HUDEP-2 (cell line): ENCODE results near the gene ZNF568.

Source experiments
- DNase-seq, 76 experiments: peaks; one replicate each; lab custom pipeline; 2025; ENCODE audit not compliant: unreplicated experiment in 76 of 76; lab: John Stamatoyannopoulos, UW

The ZNF568 gene

DNA sequence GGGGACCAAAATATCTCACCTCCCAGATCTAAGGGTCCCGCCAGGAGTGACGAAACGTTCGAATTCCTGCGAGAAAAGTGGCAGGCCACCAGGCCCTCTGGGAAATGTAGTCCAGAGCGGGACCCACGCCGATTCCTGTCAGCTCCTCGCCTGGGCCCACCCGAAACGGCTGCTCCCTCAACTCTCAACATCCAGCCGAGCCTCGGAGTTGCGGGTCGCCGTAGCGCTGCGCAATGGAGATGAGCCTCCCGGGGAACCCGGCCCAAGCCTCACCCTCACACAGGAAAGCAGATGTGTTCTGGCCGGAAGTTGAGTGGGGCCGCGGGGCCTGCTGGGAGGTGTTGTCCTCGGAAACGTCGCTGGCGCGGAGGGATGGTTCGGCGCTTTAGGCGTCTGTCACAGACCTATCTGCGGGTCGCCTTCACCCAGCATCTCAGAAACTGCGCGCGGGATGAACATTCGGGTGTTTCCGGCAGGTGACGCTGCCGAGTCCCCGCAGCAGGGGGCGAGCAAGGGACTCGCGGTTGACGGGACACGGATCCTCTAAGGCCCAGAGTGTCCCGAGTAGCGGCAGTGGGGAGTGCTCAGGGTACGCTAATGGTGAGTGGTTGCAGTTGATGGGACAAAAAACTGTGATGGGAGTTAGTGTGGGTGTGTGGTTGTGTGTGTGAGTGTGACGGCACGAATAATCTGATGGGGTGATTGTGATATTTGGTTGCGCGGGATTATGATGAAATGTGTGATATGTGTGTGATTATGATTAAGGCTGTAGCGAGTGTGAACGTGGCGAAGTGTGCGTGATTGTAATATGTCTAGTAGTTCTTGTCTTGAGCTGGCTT, at the start of gene ZNF568, which contains the start of gene ZNF829:
Gene ZNF568, plus strand, starts transcription at position 341 of the 839 bp plus-strand sequence. CDS start 6,439 bp downstream, outside the sequence.
Gene ZNF829, minus strand, starts transcription at position 300 of the 839 bp plus-strand sequence. CDS start 1,124 bp downstream, outside the sequence.
- DNase-seq: peak in 66 of 76 experiments; percentile 18 to 97 (median 84)

DNA sequence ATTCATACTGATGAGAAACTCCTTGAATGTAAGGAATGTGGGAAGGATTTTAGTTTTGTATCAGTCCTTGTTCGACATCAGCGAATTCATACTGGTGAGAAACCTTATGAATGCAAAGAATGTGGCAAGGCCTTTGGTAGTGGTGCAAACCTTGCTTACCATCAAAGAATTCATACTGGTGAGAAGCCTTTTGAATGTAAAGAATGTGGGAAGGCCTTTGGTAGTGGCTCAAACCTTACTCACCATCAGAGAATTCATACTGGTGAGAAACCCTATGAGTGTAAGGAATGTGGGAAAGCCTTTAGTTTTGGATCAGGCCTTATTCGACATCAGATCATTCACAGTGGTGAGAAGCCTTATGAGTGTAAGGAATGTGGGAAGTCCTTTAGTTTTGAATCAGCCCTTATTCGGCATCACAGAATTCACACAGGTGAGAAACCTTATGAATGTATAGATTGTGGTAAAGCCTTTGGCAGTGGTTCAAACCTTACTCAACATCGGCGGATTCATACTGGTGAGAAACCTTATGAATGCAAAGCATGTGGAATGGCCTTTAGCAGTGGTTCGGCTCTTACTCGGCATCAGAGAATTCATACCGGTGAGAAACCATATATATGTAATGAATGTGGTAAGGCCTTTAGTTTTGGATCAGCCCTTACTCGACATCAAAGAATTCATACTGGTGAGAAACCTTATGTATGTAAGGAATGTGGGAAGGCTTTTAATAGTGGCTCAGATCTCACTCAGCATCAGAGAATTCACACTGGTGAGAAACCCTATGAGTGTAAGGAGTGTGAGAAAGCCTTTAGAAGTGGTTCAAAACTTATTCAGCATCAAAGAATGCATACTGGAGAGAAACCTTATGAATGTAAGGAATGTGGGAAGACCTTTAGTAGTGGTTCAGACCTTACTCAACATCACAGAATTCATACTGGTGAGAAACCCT, 38.9 kb upstream of the ZNF568 start:
- no peak for DNase-seq

DNA sequence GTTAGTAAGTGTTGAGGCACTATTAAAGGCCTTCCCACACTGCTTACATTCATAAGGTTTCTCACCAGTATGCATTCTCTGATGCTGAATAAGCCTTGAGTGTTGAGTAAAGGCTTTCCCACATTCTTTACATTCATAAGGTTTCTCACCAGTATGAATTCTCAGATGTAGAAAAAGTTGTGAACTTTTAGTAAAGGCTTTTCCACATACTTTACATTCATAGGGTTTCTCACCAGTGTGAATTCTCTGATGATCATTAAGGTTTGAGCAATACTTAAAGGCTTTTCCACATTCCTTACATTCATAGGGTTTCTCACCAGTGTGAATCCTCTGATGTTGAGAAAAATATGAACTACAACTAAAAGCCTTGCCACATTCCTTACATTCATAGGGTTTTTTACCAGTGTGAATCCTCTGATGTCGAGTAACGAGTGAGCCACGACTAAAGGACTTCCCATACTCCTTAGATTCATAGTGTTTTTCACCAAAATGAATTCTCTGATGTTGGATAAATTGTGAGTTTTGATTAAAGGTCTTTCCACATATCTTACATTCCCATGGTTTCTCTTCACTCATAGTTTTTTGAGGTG, 24.3 kb upstream of the ZNF568 start:
- no peak for DNase-seq

DNA sequence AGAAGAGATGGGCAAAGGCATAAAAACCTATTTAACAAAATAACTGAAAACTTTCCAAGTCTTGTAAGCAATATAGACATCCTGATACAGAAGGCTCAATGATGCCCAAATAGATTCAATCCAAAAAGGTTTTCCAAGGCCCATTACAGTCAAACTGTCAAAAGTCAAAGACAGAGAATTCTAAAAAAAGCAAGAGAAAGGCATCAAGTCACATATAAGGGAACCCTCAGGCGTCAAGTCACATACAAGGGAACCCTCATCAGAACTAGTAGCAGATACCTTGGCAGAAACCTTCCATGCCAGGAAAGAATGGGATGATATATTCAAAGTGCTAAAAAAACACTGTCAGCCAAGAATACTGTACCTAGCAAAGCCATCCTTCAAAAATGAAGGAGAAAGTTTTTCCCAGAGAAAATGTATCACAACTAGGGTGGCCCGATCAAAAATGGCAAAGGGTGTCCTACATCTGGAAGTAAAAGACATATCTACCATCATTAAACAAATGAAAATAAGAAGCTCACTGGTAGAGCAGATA, 21.2 kb upstream of the ZNF568 start:
- no peak for DNase-seq

DNA sequence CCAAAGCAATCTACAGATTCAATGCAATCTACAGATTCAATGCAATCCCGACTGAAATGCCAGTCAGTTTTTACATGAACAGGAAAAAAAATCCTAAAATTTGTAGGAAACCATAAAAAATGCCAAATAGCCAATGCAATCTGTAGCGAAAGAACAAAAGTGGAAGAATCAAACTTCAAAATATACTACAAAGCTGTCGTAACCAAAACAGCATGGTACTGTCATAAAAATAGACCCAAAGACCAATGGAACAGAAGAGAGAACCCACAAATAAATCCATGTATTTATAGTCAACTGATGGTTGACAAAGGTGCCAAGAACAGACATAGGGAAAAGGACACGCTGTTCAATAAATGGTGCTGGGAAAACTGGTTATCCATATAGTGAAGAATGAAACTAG, 17.7 kb upstream of the ZNF568 start:
- no peak for DNase-seq

DNA sequence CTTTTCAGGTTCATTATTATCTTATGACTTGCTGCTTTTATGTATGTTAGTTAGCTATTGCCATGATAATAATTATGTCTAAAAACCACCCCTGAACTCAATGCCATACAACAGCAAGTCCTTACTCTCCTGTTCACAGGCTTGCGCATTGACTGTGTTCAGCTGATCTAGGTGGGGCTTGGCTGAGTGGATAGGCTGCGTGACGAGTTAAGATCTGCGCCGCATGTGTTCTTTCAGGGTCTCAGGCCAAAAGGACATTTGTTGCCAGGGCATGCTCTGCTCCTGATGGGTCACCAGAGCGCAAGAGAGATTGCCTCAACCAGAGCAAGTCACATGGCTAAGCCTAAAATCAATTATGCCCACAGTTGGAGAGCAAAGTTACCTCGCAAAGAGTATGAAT, 859 bp downstream of the ZNF568 start:
- DNase-seq: peak in 4 of 76 experiments; percentile 4 to 33 (median 9)

DNA sequence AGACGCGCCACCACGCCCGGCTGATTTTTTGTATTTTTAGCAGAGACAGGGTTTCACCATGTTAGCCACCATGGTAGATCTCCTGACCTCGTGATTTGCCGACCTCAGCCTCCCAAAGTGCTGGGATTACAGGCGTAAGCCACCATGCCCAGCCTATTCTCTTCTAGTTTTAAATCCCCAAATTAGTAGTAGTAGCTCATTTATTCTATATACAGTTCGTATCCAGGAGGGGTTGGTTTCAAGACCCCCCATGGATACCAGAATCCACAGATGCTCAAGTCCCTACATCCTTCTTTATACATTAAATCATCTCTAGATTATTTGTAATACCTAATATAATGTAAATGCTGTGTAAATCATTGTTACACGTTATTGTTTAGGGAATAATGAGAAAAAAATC, 2.0 kb downstream of the ZNF568 start:
- DNase-seq: no peak

DNA sequence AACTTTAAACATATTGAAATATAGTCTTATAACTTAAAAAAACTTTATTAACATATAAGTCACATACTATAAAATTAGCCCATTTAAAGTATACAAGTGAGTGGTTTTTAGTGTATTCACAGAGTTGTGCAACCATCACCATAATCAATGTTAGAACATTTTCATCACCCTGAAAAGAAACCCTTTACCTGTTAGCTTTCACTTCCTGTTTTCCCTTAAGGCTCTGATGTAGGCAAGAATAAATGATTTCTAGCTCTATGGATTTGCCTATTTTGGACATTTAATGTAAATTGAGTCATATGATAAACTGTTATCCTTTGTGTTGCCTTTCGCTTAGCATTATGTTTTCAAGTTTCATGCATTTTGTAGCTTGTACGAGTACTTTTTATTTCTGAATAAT, 15.6 kb downstream of the ZNF568 start:
- no peak for DNase-seq

DNA sequence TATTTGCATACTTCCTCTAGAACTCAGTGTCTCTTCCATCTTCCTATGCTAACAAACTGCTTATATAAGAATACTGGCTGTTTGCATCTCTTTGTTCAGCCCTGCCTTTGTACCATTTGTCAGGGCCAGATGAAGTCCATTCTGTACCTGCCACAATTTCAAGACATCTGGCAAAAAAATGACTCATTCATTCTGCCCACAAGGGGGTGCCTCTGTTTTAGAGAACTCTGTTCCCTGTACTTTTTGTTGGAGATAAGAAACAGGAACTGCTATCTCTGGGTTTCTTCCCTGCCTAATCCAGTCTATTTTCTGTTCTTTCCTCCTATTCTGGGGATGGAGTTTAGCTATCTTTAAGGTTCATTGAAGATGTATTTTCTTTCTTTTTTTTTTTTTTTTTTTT, 23.0 kb downstream of the ZNF568 start:
- DNase-seq: peak in 2 of 76 experiments; percentile 3 to 6

DNA sequence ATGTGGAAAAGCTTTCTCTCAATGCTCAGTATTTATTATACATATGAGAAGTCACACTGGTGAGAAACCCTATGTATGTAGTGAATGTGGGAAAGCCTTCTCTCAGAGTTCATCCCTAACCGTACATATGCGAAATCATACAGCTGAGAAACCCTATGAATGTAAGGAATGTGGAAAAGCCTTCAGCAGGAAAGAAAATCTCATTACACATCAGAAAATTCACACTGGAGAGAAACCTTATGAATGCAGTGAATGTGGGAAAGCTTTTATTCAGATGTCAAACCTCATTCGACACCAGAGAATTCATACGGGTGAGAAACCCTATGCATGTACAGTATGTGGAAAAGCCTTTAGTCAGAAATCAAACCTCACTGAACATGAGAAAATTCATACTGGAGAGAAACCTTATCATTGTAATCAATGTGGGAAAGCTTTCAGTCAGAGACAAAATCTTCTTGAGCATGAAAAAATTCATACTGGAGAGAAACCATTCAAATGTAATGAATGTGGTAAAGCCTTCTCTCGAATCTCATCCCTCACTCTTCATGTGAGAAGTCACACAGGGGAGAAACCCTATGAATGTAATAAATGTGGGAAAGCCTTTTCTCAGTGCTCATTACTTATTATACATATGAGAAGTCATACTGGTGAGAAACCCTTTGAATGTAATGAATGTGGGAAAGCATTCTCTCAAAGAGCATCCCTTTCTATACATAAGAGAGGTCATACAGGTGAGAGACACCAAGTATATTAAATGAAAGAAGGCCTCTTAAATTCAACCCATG, 34.4 kb downstream of the ZNF568 start:
- DNase-seq: no peak

DNA sequence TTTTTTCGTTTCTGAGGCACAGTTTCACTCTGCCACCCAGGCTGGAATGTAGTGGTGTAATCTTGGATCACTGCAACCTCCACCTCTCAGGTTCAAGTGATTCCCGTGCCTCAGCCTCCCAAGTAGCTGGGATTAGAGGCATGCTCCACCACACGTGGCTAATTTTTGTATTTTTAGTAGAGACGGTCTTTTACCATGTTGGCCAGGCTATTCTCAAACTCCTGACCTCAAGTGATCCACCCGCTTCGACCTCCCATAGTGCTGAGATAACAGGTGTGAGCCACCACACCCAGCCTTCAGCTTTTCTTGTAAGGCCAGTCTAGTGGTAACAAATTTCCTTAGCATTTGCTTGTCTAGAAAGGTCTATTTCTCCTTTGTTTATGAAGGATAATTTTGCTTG, 46.2 kb downstream of the ZNF568 start:
- DNase-seq: no peak

DNA sequence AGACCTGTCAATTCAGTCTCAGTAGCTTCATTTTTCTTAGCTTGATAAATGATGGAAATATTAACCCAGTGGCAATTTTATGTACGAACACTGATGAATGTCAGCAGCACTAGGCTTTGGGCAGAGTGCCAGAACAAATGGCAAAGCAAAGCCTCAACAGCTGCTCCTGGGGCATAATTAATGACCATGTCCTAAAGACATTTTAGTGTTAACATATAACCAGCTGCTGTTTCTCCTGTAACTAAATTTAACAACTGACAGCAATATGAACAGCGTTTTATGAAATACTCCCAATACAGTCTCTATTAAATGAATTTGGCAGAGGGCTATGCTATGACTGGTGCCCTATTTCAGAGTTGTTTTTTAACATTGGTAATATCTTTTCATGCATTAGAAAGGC, 47.1 kb downstream of the ZNF568 start:
- DNase-seq: no peak

DNA sequence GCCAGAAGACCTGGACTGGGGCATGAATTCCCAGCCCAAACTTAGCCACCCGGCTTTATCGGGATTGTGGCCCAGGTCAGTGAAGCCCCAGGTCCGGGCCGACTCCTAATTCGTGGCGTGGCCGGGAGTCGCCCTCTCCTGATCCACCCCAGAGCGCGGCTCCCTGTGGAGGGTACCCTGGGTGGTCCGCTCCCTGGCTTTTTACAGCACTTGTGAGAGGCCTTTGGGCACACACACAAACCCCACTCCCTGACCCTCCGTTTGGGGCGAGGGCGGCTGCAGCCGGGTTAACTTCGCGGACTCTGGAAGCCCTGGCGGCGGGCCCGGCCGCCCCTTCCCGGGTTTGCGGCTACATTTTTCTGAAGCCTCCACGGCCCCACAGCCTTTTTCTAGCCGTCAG, 56.4 kb downstream of the ZNF568 start:
- DNase-seq: no peak

DNA sequence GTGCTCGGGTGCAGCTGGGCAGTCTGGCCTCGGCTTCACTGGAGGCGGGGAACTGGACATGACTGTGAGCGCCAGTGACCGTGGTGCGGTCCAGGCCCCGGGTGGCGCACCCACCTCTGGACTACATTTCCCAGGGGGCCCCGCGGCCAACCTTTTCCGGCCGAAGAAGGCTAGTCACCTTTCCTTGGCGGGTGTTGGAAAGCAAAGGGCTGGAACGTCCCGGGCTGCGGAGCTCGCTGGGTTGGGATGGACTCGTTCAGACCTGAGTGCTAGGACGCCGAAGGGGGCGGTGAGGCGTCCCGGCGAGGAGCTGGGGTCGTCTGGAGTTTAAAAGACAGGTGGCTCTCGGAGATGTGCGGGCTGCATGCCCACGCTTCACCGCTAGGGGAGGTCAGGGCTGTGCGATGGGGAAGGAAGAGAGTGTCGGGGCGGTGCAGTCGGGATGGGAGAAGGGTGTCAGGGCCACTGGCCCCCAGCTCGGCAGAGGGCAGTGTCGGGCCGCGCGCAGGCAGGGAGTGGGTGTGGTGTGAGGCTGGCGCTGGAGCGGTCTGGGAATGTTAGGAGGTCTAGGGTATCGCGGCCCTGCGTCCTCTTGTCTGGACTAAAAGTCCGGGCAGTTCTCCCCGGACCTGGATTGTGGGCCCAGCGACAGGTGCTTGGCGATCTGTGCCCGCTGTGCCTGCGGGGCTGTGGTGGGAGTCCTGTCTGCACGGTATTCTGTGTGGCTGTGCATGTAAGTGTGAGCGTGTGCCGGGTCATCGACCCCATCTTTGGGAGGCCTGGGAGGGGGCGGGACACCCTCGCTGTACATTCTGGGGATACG, 57.1 kb downstream of the ZNF568 start:
- peak in 27 of 76 experiments; percentile 1 to 53 (median 19) for DNase-seq

DNA sequence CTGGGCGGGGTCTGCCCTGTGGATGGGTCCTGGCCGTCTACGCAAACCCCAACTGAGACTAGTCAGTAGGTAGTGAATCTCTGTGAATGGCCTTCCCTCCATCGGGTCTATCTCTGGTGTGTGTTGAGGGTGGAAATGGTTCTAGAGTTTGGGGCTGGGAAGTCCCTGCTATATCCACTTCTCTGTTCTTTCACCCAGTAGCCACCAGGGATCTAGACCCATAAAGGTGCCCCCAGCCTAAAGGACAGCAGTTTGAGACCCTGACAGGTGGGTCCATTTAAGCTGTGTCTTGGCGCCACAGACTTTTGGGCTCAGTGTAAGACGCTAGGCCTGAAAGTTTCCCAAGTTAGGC, 57.7 kb downstream of the ZNF568 start:
- peak in 1 of 76 experiments; percentile 11 for DNase-seq

DNA sequence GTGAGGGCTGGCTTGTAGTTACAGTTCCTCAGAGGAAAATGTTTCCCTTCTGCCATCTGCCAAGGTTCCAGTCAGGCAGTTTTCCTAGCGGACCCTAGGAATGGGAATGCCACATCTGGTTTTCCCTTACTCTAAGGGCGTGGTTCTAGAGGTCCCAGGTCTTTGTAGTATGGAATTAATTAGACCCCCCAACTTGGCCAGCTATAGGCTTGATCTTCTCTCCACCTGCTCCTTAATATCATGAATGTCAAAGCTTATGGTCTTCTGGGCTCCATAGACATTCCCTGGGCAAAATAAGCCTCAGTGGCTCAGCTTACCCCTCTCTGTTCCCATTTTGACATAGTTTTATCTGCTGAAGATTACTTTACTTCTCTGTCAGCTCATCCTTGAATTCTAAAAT, 70.0 kb downstream of the ZNF568 start:
- DNase-seq: no peak

DNA sequence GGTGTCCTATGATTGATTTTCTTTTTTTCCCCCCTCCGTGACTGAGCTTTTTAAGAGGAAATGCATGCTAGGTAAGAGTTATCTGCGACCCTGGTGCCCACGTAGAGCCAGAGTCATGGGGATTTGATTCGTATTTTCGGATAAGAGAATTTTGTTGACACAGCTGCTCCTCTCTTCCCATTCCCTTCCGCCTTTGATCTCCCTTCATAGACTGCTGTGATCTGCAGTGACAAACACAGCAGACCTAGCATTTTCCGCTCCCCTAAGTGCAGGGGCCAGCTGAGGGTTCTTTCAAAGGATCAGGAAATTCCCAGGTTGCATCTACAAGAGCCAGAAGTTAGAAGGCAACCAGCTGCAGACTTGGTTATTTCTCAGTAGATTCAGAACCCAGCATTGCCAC, 70.5 kb downstream of the ZNF568 start:
- DNase-seq: no peak

DNA sequence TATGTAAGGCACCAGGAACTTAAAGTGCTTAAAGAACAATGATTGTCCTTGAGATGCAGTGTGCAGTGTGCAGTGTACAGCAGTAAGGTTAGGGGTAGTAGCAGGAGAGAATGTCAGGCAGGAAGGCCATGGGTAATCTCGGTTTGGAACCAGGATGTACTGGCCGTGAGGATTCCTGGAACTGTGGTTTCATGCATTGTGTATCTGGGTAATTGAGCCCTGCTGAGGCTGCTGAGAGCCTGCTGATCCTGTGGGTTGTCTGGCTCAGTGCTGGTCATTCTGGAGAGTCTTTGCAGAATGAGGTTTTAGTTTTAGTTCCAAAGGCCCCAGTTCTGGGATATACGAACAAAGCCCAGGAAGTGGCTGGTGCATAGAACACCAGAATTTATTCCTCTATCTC, 71.0 kb downstream of the ZNF568 start:
- DNase-seq: no peak

DNA sequence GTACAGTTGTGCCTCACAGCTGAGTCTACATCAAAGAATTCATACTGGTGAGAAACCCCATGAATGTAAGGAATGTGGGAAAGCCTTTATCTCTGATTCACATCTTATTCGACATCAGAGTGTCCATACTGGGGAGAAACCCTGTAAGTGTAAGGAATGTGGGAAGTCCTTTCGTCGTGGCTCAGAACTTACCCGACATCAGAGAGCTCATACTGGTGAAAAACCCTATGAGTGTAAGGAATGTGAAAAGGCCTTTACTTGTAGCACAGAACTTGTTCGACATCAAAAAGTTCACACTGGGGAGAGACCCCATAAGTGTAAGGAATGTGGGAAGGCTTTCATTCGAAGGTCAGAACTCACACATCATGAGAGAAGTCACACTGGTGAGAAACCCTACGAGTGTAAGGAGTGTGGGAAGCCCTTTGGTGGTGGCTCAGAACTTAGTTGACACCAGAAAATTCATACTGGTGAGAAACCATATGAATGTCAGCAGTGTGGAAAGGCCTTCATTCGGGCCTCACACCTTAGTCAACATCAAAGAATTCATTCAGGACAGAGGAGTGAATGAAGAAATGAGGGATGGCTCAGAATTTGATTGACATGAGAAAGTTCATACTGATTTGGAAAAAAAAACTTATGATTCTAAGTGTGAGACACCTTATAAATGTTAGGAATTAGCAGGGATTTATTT, 81.2 kb downstream of the ZNF568 start:
- DNase-seq: no peak
